Prostate gland (tissue), 2 donors: ENCODE measurements around the gene CNTN3. TPM values are rescaled to one million over a fixed set of nuclear protein-coding genes. Genes with fewer than 3 reads are reported as not detected.

Source experiments
- DNase-seq: peaks from one replicate; pipeline ENCODE4 v3.0.0-alpha.2; 2019; ENCODE audit warnings: low spot score
- H3K27ac ChIP-seq, 2 donors: fragments of 200-600 bp; sonication (generic); 2 replicates each; pipeline ENCODE4 v1.5.1; 2017 to 2019
- H3K27me3 ChIP-seq: fragments of 200-600 bp; sonication (generic); replicated peaks from 2 replicates; pipeline ENCODE4 v1.5.1; 2019; ENCODE audit not compliant: insufficient read depth
- H3K36me3 ChIP-seq, 2 donors: fragments of 200-600 bp; sonication (generic); 1 replicate in 1 of 2; 2 replicates in 1 of 2; pipeline versions ENCODE4 v1.5.1 to v1.8.1; 2017 to 2019
- H3K4me1 ChIP-seq: fragments of 200-600 bp; sonication (generic); replicated peaks from 2 replicates; pipeline ENCODE4 v1.5.1; 2019
- H3K4me3 ChIP-seq, 2 donors: fragments of 200-600 bp; sonication (generic); 2 replicates each; pipeline ENCODE4 v1.5.1; 2017 to 2019
- H3K9me3 ChIP-seq: fragments of 200-600 bp; sonication (generic); 2 replicates; pipeline ENCODE4 v1.5.1; 2017
- POLR2A ChIP-seq: fragments of 450-650 bp; IDR thresholded peaks from one replicate; pipeline ENCODE4 v1.6.1; 2016; ENCODE audit warnings: antibody characterized with exemption, mild to moderate bottlenecking
- POLR2AphosphoS5 ChIP-seq: sonication (generic); formaldehyde crosslinking; IDR thresholded peaks from one replicate; pipeline ENCODE4 v1.6.1; 2017; ENCODE audit warnings: antibody characterized with exemption
- WGBS: methylation state at CpG from one replicate; pipeline ENCODE4 v1.1.5; 2018; 5-methylcytosine and 5-hydroxymethylcytosine counted together
- intact Hi-C: fragments of 100-400 bp; cut with DNase I; formaldehyde crosslinking; loops from one replicate; pipeline ENCODE4 v1.14.2; 2022
- total RNA-seq, 2 donors: library from RNA; depleted of rRNA; stranded (reverse); fragments of >200 nt; gene quantifications; one replicate each; pipeline ENCODE4 v1.1.0, GENCODE V29; 2016
- TF ChIP-seq, protein P1 (sequence below), 4 experiments: fragments of 200-600 bp in 2 of 4; fragments of 450-650 bp in 2 of 4; sonication (generic) in 2 of 4; IDR thresholded peaks; 1 replicate in 3 of 4; 2 replicates in 1 of 4; pipeline ENCODE4 v1.5.1; 2016 to 2019; ENCODE audit warnings: antibody characterized with exemption in 4 of 4, mild to moderate bottlenecking in 2 of 4, moderate library complexity in 2 of 4

CNTN3 gene
- total RNA-seq, 2 donors from 2014 or later: 5.2 to 8.2 TPM

DNA sequence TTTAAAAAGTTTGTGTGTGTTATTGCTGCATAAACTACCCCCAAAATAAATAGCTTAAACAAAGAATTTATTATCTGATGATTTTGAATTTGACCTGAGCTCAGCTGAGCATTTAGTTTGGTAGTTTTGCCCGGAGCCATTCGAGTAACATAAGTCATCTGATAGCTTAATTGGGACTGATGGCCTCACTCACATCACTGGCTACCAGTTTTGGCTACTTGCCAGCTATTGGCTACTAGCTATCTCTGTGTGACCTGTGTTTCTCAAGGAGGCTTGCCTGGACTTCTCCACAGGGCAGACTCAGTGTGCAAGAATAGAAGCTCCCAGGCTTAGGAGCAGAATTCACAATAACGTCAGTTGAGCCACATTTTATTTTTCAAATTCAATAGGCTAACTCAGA, 9.0 kb downstream of the CNTN3 start:
- 93% methylated on average over 3 of the region's 3 CpGs for WGBS
- H3K36me3 ChIP-seq: no peaks in the 10 kb centered on the region
- H3K27ac ChIP-seq: no peak overlapping the region
- TF ChIP-seq POLR2A: no peak
- H3K9me3 ChIP-seq: no peaks in the 10 kb centered on the region
- H3K4me3 ChIP-seq: no peak overlapping the region
- DNase-seq: no peak
- no peaks in the 10 kb centered on the region for H3K4me1 ChIP-seq
- intact Hi-C loops: no loop called here
- no peaks in the 10 kb centered on the region for H3K27me3 ChIP-seq

DNA sequence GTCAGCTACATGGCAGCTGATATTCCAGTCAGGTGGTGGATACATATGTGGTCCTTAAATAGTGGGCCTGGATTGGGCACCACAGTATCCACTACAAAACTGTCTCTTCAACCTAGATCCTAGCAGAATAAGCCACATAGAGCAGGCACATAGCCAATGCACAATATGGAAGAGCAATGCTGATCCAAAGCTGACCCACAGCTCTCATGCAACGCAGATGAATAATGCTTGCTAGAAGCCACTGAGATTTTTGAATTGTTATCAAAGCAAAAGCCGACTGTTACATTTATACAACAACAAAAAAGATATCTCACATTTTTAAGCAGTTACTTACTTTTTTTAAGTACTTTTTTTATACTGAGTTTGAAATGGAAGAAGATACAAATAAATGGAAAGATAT, 11.2 kb downstream of the CNTN3 start:
- Histone ChIP-seq H3K36me3 (no peaks in the 10 kb centered on the region), H3K4me1 (no peaks in the 10 kb centered on the region), H3K27ac (no peak overlapping the region), H3K9me3 (no peaks in the 10 kb centered on the region), H3K4me3 (no peak overlapping the region), H3K27me3 (no peaks in the 10 kb centered on the region)
- WGBS: 93% methylated on average over 2 of the region's 2 CpGs
- intact Hi-C loops: no loop called here
- TF ChIP-seq POLR2AphosphoS5: no peak
- TF ChIP-seq, protein P1, sequence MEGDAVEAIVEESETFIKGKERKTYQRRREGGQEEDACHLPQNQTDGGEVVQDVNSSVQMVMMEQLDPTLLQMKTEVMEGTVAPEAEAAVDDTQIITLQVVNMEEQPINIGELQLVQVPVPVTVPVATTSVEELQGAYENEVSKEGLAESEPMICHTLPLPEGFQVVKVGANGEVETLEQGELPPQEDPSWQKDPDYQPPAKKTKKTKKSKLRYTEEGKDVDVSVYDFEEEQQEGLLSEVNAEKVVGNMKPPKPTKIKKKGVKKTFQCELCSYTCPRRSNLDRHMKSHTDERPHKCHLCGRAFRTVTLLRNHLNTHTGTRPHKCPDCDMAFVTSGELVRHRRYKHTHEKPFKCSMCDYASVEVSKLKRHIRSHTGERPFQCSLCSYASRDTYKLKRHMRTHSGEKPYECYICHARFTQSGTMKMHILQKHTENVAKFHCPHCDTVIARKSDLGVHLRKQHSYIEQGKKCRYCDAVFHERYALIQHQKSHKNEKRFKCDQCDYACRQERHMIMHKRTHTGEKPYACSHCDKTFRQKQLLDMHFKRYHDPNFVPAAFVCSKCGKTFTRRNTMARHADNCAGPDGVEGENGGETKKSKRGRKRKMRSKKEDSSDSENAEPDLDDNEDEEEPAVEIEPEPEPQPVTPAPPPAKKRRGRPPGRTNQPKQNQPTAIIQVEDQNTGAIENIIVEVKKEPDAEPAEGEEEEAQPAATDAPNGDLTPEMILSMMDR (IDR thresholded peaks at IDR 0.05): no peak
- TF ChIP-seq POLR2A: no peak
- no peak for DNase-seq

DNA sequence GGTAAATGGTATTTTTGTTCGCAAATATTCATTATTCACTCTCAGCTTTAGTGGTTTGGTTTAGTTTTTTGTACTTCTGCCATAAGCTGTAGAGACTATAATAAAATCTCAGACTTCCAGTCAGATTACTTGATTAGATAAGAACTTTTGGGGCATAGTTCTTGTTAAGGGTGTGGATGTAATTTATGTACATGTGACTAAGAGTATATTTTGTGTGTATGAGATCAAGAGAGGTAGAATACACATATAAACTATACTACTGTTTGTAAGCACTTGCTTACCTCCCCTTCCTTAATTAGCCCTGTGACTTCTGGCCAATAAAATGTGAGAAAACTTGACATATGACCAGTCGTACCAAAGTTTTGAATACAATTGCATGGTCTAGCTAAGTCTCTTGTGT, 12.0 kb downstream of the CNTN3 start:
- H3K27ac ChIP-seq: no peak overlapping the region
- no peaks in the 10 kb centered on the region for H3K36me3 ChIP-seq
- H3K9me3 ChIP-seq: no peaks in the 10 kb centered on the region
- intact Hi-C loops: no loop called here
- TF ChIP-seq POLR2AphosphoS5 (no peak), POLR2A (no peak)
- TF ChIP-seq, protein P1 (IDR thresholded peaks at IDR 0.05): no peak
- DNase-seq: no peak
- H3K4me1 ChIP-seq: no peaks in the 10 kb centered on the region
- WGBS: 87% methylated on average over 2 of the region's 2 CpGs
- H3K4me3 ChIP-seq: no peak overlapping the region
- no peaks in the 10 kb centered on the region for H3K27me3 ChIP-seq

DNA sequence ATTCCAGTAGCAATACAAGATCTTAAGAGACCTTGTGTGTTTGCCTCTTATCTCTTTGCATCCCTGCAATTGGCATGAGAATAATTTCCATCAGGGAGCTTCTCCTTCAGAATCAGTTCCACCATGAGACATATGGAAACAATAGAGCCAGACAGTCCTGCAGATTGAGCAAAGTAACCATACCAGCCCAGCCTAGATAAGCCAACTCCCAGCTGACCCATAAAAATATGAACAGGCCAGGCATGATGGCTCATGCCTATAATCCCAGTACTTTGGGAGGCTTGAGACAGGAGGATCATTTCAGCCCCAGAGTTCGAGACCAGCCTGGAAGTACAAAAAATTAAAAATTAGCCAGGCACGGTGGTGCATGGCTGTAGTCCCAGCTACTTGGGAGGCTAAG, 12.7 kb downstream of the CNTN3 start:
- 92% methylated on average over 2 of the region's 2 CpGs for WGBS
- Histone ChIP-seq H3K27me3 (no peaks in the 10 kb centered on the region), H3K36me3 (no peaks in the 10 kb centered on the region), H3K27ac (no peak overlapping the region), H3K4me1 (no peaks in the 10 kb centered on the region), H3K4me3 (no peak overlapping the region), H3K9me3 (no peaks in the 10 kb centered on the region)
- DNase-seq: no peak
- intact Hi-C loops: no loop called here
- TF ChIP-seq, protein P1 (IDR thresholded peaks at IDR 0.05): no peak

DNA sequence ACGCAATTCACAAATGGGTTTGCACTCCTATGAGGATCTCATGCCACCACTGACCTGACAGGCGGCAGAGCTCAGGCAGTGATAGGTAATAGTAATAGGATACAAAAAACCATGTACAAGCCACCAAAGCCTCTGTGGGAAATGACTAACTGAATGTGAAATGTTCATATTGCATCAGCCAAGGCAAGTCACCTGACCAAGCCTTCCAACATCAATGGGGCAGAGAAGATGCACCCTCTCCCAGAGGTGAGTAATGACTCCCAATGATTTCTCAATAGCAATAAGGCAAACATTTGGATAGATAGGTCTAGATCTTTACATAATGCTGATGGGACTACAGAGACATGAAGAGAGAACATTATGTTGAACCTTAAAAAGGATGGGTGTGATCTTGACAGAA, 14.9 kb downstream of the CNTN3 start:
- H3K36me3 ChIP-seq: no peaks in the 10 kb centered on the region
- no peaks in the 10 kb centered on the region for H3K4me1 ChIP-seq
- 93% methylated on average over 2 of the region's 2 CpGs for WGBS
- no peak for DNase-seq
- H3K27me3 ChIP-seq: no peaks in the 10 kb centered on the region
- TF ChIP-seq, protein P1 (IDR thresholded peaks at IDR 0.05): no peak
- no peak for TF ChIP-seq POLR2AphosphoS5
- TF ChIP-seq POLR2A: no peak
- H3K27ac ChIP-seq: no peak overlapping the region
- H3K4me3 ChIP-seq: no peak overlapping the region
- no peaks in the 10 kb centered on the region for H3K9me3 ChIP-seq
- intact Hi-C loops: no loop called here
